Spleen (tissue), 11 donors: ENCODE results near the gene STXBP5. TPM values are rescaled to one million over a fixed set of nuclear protein-coding genes. Genes with fewer than 3 reads are reported as not detected.

Source experiments
- DNase-seq: peaks from one replicate; pipeline ENCODE4 v3.0.0-alpha.2; 2020
- H3K27ac ChIP-seq, 8 donors: fragments of 200-600 bp; sonication (generic) in 7 of 8; 1 replicate in 4 of 8; 2 replicates in 4 of 8; pipeline versions ENCODE4 v1.5.0 to v1.8.0; 2016 to 2021; ENCODE audit warnings: inconsistent platforms in 4 of 8, mild to moderate bottlenecking in 4 of 8, moderate library complexity in 1 of 8
- H3K27me3 ChIP-seq, 7 donors: fragments of 200-600 bp; sonication (generic) in 6 of 7; replicated peaks in 1 of 7; 1 replicate in 4 of 7; 2 replicates in 3 of 7; pipeline versions ENCODE4 v1.5.0 to v1.8.0; 2016 to 2021; ENCODE audit warnings: inconsistent platforms in 3 of 7, mild to moderate bottlenecking in 1 of 7
- H3K36me3 ChIP-seq, 6 donors: fragments of 200-600 bp; sonication (generic) in 5 of 6; 1 replicate in 4 of 6; 2 replicates in 2 of 6; pipeline versions ENCODE4 v1.5.0 to v1.8.0; 2016 to 2021; ENCODE audit warnings: inconsistent platforms in 2 of 6
- H3K4me1 ChIP-seq, 6 donors: fragments of 200-600 bp; sonication (generic) in 5 of 6; 1 replicate in 3 of 6; 2 replicates in 3 of 6; pipeline versions ENCODE4 v1.5.0 to v1.8.0; 2016 to 2021; ENCODE audit warnings: inconsistent platforms in 3 of 6
- H3K4me3 ChIP-seq, 8 donors: fragments of 200-600 bp; sonication (generic) in 7 of 8; 1 replicate in 4 of 8; 2 replicates in 4 of 8; pipeline versions ENCODE4 v1.5.0 to v1.8.0; 2016 to 2021; ENCODE audit warnings: inconsistent platforms in 4 of 8, mild to moderate bottlenecking in 4 of 8, moderate library complexity in 2 of 8
- H3K9me3 ChIP-seq, 8 donors: fragments of 200-600 bp; sonication (generic) in 7 of 8; 1 replicate in 4 of 8; 2 replicates in 4 of 8; pipeline versions ENCODE4 v1.5.0 to v1.8.0; 2016 to 2021; ENCODE audit warnings: inconsistent platforms in 4 of 8
- CTCF ChIP-seq, 11 experiments: fragments of 200-600 bp in 7 of 11; fragments of 450-650 bp in 4 of 11; sonication (generic) in 4 of 11; IDR thresholded peaks in 8 of 11; conservative IDR thresholded peaks in 3 of 11; 1 replicate in 7 of 11; 2 replicates in 4 of 11; pipeline versions ENCODE4 v1.4.0 to v1.8.0; 2016 to 2021; ENCODE audit warnings: antibody characterized with exemption in 11 of 11, inconsistent platforms in 4 of 11, mild to moderate bottlenecking in 1 of 11
- POLR2A ChIP-seq, 3 donors: fragments of 450-650 bp; IDR thresholded peaks; one replicate each; pipeline ENCODE4 v1.5.1; 2017; ENCODE audit warnings: antibody characterized with exemption in 3 of 3, mild to moderate bottlenecking in 1 of 3
- POLR2AphosphoS5 ChIP-seq, 3 donors: sonication (generic); formaldehyde crosslinking; IDR thresholded peaks; one replicate each; pipeline ENCODE4 v1.5.1; 2017; ENCODE audit warnings: antibody characterized with exemption in 3 of 3
- WGBS, 5 donors: extraction: QIAGEN DNeasy Blood & Tissue Kit in 3 of 5; methylation state at CpG; one replicate each; pipeline versions ENCODE4 v1.1.5 to v1.1.7; 2013 to 2018; 5-methylcytosine and 5-hydroxymethylcytosine counted together
- intact Hi-C: fragments of 100-400 bp; cut with DNase I; formaldehyde crosslinking; loops from one replicate; pipeline ENCODE4 v1.15.0; 2023; ENCODE audit warnings: low total_unique reads
- polyA plus RNA-seq, 3 donors: library from polyadenylated mRNA; stranded (reverse); fragments of 200-250 nt; gene quantifications; one replicate each; pipeline ENCODE4 v1.2.1, GENCODE V29; 2013
- total RNA-seq, 7 donors: library from RNA; depleted of rRNA in 3 of 7; stranded (reverse); fragments of >200 nt in 3 of 7; fragmentation: NEBNext Ultra II Directional in 4 of 7; extraction: Animal tissue kit (Norgen Biotek cat#: 25700) in 4 of 7; gene quantifications; one replicate each; pipeline versions ENCODE4 v1.1.0 to v1.2.1, GENCODE V29; 2016 to 2021
- donor health status: healthy with polysubstance abuse.
- donor health status: DM: no; HTN: no; CAD: no; lungs with moderate emphysema.
- donor health status: DM: no; HTN: no; CAD: no.
- donor health status: Bipolar disorder and iron deficiency.
- donor health status: healthy.
- donor health status: DM: no; HTN: no; CAD: no.
- donor health status: DM: yes; HTN: yes; CAD: no.

Gene STXBP5
- total and polyA plus RNA-seq, 10 donors = 6.5 to 51.1 (median 32.3) TPM

- Histone ChIP-seq H3K36me3 (peaks cover 0 to 86% (median 17%) of the 10 kb centered on the region in 6 donors), H3K4me1 (no peaks in the 10 kb centered on the region), H3K9me3 (peaks cover 0 to 7% (median 0%) of the 10 kb centered on the region in 8 donors), H3K27me3 (no peaks in the 10 kb centered on the region), H3K27ac (no peak overlapping the region), H3K4me3 (no peak overlapping the region)
- WGBS, 5 donors = 90 to 97% (median 95%) methylated on average over 6 of the region's 6 CpGs
- intact Hi-C loops = no loop called here
- DNase-seq = no peak
- TF ChIP-seq POLR2A (IDR thresholded peaks at IDR 0.05) = no peak
- TF ChIP-seq CTCF (IDR thresholded peaks at IDR 0.05 in 8 of 11, conservative IDR thresholded peaks at IDR 0.05 in 3 of 11) = peak in 6 of 11 experiments; percentile 20 to 55 (median 46)
Measured at GRCh38 chr6:147382945-147383554, 178.8 kb downstream of the STXBP5 start.

GRCh38 chr6:147384029-147384428 lies 179.8 kb downstream of the STXBP5 start:
- intact Hi-C loops = no loop called here

GRCh38 chr6:147384737-147385710 lies 180.8 kb downstream of the STXBP5 start:
- no peak overlapping the region for H3K4me3 ChIP-seq
- H3K9me3 ChIP-seq = no peaks in the 10 kb centered on the region
- no peaks in the 10 kb centered on the region for H3K4me1 ChIP-seq
- intact Hi-C loops = no loop called here
- no peak overlapping the region for H3K27ac ChIP-seq
- H3K27me3 ChIP-seq = no peaks in the 10 kb centered on the region
- DNase-seq = no peak
- TF ChIP-seq POLR2A (IDR thresholded peaks at IDR 0.05) = no peak
- TF ChIP-seq CTCF (IDR thresholded peaks at IDR 0.05 in 8 of 11, conservative IDR thresholded peaks at IDR 0.05 in 3 of 11) = no peak
- no peak for TF ChIP-seq POLR2AphosphoS5 (IDR thresholded peaks at IDR 0.05)
- 72 to 89% (median 82%) methylated on average over 6 of the region's 6 CpGs for WGBS, 5 donors
- peaks cover 0 to 66% (median 17%) of the 10 kb centered on the region in 6 donors for H3K36me3 ChIP-seq

More at GRCh38 chr6:147384029-147384428, 179.8 kb downstream of the STXBP5 start:
- 86 to 99% (median 94%) methylated on average over 2 of the region's 2 CpGs for WGBS, 5 donors
- no peaks in the 10 kb centered on the region for H3K27me3 ChIP-seq
- peaks cover 0 to 76% (median 17%) of the 10 kb centered on the region in 6 donors for H3K36me3 ChIP-seq
- H3K27ac ChIP-seq = no peak overlapping the region
- H3K4me3 ChIP-seq = no peak overlapping the region
- DNase-seq = no peak
- H3K4me1 ChIP-seq = no peaks in the 10 kb centered on the region
- no peak for TF ChIP-seq POLR2A (IDR thresholded peaks at IDR 0.05)
- no peak for TF ChIP-seq POLR2AphosphoS5 (IDR thresholded peaks at IDR 0.05)
- no peak for TF ChIP-seq CTCF (IDR thresholded peaks at IDR 0.05 in 8 of 11, conservative IDR thresholded peaks at IDR 0.05 in 3 of 11)
- peaks cover 0 to 7% (median 0%) of the 10 kb centered on the region in 8 donors for H3K9me3 ChIP-seq

- no peak for TF ChIP-seq POLR2AphosphoS5 (IDR thresholded peaks at IDR 0.05)
- no peak for TF ChIP-seq POLR2A (IDR thresholded peaks at IDR 0.05)
- no peak for TF ChIP-seq CTCF (IDR thresholded peaks at IDR 0.05 in 8 of 11, conservative IDR thresholded peaks at IDR 0.05 in 3 of 11)
- WGBS, 5 donors = 95 to 99% (median 98%) methylated on average over 1 of the region's 1 CpG
- intact Hi-C loops = no loop called here
- H3K27ac ChIP-seq = no peak overlapping the region
- no peak overlapping the region for H3K4me3 ChIP-seq
- peaks cover 0 to 28% (median 1%) of the 10 kb centered on the region in 6 donors for H3K36me3 ChIP-seq
- no peaks in the 10 kb centered on the region for H3K9me3 ChIP-seq
- H3K4me1 ChIP-seq = no peaks in the 10 kb centered on the region
- DNase-seq = no peak
- no peaks in the 10 kb centered on the region for H3K27me3 ChIP-seq
Measured at GRCh38 chr6:147389463-147389862, 185.2 kb downstream of the STXBP5 start.
